Retinal pigment epithelial cell (primary cell): Measurements from ENCODE around the gene TBC1D14.

Experiments
- DNase-seq: peaks from one replicate; pipeline ENCODE4 v3.0.0-alpha.2; 2010; ENCODE audit warnings: low read depth
- H3K4me3 ChIP-seq: 2 replicates; pipeline ENCODE4 v1.5.1; 2011; ENCODE audit warnings: mild to moderate bottlenecking, low read length, control low read depth, moderate library complexity
- TF ChIP-seq, protein P1 (sequence below): conservative IDR thresholded peaks from 2 replicates; pipeline ENCODE4 v1.5.1; 2011; ENCODE audit warnings: low read depth, low read length, control low read depth, inconsistent platforms

The TBC1D14 gene, protein sequence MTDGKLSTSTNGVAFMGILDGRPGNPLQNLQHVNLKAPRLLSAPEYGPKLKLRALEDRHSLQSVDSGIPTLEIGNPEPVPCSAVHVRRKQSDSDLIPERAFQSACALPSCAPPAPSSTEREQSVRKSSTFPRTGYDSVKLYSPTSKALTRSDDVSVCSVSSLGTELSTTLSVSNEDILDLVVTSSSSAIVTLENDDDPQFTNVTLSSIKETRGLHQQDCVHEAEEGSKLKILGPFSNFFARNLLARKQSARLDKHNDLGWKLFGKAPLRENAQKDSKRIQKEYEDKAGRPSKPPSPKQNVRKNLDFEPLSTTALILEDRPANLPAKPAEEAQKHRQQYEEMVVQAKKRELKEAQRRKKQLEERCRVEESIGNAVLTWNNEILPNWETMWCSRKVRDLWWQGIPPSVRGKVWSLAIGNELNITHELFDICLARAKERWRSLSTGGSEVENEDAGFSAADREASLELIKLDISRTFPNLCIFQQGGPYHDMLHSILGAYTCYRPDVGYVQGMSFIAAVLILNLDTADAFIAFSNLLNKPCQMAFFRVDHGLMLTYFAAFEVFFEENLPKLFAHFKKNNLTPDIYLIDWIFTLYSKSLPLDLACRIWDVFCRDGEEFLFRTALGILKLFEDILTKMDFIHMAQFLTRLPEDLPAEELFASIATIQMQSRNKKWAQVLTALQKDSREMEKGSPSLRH

DNA sequence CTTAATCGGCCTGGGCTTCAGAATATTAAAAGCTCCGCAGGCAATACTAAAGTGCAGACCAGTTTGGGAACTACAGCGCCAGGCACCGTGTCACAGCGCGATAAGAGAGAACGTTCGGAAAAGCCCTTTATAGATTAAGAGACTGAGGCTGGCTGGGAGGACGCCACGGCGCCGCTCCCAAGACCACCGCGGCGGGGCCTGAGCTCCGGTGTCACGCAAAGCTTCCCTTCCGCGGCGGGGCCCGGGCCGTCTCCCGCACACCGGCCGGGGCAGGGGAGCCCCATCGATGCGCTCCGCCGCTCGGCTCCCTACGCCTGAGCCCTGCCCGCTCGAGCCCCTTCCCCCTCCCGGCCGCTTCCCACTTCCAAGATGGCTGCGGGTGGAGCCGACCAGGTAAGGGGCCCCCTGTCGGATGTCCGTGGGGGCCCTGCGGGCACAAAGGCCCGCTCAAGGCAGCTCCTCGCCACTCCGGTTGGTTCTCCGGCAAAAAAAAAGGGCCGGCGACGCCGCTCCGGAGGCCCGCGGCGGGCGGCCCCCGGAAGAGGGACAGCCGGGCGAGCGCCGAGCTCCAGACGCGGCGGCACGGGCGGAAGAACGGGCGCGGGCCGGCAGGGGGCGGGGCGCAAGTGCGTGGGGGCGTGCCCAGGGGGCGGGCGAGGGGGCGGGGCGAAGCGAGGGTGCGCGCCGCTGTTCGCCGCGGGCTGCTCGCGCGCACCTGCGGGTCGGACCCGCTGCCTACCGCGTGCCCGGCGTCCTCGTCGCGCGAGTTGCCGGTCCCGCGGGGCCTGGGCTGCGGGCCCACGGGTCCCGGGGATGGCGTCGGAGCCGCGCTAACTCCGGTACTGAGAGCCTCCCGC lies at the start of gene TBC1D14:
TSS of gene TBC1D14 (plus strand) at position 714 of the 857 bp plus-strand sequence. CDS start 13,564 bp downstream, outside the sequence.
- H3K4me3 ChIP-seq, result peak within 1 kb of the TSS; percentile 74
- DNase-seq, result no peak
- TF ChIP-seq, protein P1, sequence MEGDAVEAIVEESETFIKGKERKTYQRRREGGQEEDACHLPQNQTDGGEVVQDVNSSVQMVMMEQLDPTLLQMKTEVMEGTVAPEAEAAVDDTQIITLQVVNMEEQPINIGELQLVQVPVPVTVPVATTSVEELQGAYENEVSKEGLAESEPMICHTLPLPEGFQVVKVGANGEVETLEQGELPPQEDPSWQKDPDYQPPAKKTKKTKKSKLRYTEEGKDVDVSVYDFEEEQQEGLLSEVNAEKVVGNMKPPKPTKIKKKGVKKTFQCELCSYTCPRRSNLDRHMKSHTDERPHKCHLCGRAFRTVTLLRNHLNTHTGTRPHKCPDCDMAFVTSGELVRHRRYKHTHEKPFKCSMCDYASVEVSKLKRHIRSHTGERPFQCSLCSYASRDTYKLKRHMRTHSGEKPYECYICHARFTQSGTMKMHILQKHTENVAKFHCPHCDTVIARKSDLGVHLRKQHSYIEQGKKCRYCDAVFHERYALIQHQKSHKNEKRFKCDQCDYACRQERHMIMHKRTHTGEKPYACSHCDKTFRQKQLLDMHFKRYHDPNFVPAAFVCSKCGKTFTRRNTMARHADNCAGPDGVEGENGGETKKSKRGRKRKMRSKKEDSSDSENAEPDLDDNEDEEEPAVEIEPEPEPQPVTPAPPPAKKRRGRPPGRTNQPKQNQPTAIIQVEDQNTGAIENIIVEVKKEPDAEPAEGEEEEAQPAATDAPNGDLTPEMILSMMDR, result peak; percentile 15

DNA sequence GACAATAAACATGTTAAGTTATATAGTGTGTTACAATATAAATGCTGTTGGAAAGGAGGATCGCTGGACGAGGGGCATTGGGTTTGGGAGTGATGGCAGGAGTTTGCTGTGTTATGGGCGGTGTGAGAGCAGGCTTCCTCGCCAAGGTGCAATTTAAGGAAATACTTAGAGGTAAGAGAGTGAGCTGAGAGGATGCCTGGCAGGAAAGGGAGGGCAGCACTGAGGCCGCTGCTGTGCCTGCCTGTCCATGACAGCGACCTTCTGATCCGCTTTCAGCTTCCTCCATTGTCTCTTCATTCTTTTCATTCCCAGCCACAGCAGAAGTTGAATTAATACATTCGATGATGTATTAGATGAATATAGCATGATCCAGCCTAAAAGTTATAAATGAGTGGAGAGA lies 41.2 kb upstream of the TBC1D14 start:
- TF ChIP-seq, protein P1, result no peak
- DNase-seq, result no peak
- no peak overlapping the region for H3K4me3 ChIP-seq

DNA sequence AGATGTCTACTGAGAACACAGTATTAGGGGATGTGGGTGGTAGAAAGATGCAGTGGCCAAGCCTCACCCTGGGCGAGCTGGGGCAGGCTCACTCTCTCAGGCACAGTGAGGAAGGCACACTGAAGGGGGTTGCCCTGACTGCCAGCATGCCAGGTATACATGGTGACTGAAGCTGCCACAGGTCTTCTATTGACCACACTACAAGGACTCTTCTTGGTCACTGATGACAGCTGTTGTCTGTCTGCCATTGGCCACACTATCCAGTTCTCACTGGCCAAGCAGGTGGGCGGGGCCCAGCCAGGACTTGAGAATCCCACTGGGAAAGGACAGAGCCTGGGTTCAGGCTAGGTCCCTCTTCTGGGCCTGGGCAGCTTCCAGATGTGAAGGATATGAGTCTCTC lies 39.7 kb upstream of the TBC1D14 start:
- TF ChIP-seq, protein P1, result no peak
- DNase-seq, result no peak
- H3K4me3 ChIP-seq, result no peak overlapping the region

DNA sequence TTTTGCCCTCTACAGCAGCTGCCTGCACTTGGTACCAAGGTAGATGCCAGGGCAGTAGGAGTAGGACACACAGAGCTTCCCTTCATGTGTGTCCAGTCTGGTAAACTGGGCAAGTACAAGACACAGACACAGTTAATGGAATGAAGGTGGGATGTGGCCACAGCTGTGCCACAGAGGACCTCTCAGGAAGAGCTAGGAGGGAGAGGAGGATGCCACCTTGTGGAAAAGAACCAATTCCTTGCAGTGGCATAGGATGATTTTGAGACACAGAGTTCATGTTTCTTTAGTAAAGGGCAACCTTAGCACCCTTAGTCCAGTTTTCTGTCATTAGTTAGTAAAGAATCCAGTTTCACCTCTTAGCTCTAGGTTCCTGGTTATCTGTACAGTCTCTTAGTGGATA lies 36.3 kb upstream of the TBC1D14 start:
- TF ChIP-seq, protein P1, result peak; percentile 41
- DNase-seq, result no peak

DNA sequence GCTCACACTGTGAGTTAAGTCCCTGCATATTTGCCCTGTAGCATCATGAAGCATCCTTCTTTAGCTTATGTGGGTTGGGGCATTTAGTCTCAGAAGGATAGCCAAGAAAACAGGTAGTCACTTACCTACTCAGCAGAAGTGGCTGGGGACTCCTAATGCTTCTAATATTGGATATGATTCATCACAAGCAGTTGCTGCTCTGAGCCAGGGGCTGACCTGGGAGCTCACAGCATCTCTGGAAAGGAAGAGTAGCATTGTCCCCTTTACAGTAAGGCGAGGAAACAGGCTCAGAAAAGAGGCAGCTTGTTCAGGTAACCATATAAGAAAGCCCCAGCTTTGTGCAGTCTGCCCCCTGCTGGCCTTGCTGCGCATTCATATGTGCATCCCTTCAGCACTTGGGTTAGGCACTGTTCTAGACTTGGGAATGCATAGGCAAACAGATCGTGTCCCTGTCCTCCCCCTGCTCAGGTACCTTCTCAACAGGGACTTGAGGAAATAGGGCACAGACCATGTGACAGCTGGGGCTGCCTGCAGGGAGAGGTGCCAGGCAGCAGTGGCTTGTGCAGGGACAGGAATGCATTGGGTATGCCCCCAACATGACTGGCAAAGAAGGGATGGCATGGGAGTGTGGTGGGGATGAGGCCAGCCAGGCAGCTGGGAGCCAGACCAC lies 35.7 kb upstream of the TBC1D14 start:
- peak; percentile 14 for DNase-seq
- no peak overlapping the region for H3K4me3 ChIP-seq
- TF ChIP-seq, protein P1, result peak; percentile 92

More for the DNA sequence above, 36.3 kb upstream of the TBC1D14 start:
- H3K4me3 ChIP-seq, result no peak overlapping the region

DNA sequence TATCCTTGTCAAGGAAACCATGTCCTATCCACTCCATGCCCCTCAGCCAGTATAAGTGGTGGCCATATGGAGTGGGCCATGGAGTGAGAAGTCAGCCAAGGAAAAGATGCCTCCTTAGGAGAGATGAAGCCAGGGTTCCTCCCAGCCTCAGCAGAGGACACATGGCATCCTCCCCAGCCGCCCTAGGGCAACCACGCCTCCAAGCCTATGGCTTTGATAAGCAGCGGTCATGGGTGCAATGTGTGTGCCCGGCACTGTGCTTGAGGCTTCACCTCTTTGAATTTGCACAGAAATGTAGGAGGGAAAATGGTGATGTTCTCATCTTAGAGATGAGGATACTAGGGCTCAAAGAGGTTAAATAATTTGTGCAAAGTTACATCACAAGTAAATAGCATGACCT lies 34.6 kb upstream of the TBC1D14 start:
- H3K4me3 ChIP-seq, result no peak overlapping the region
- TF ChIP-seq, protein P1, result no peak
- DNase-seq, result no peak
